Urinary bladder (tissue), 4 donors: Measurements from ENCODE around the gene GNGT2. TPM values are rescaled to one million over a fixed set of nuclear protein-coding genes. Genes with fewer than 3 reads are reported as not detected.

Experiments
- DNase-seq: peaks from one replicate; pipeline ENCODE4 v3.0.0-alpha.2; 2015; ENCODE audit errors: extremely low spot score
- H3K27ac ChIP-seq: one replicate; pipeline ENCODE4 v1.5.1; 2013; ENCODE audit warnings: low read depth, mild to moderate bottlenecking, moderate library complexity
- H3K36me3 ChIP-seq: one replicate; pipeline ENCODE4 v1.6.1; 2013; ENCODE audit warnings: mild to moderate bottlenecking, moderate library complexity; ENCODE audit not compliant: insufficient read depth
- H3K4me1 ChIP-seq: one replicate; pipeline ENCODE4 v1.6.1; 2013; ENCODE audit warnings: mild to moderate bottlenecking, moderate library complexity; ENCODE audit not compliant: insufficient read depth
- H3K4me3 ChIP-seq: one replicate; pipeline ENCODE4 v1.5.1; 2013; ENCODE audit warnings: low read depth, low read length
- WGBS: extraction: QIAGEN DNeasy Blood & Tissue Kit; methylation state at CpG from one replicate; pipeline ENCODE4 v1.1.7; 2013; 5-methylcytosine and 5-hydroxymethylcytosine counted together
- polyA plus RNA-seq: library from polyadenylated mRNA; stranded (reverse); fragments of 200-250 nt; gene quantifications from one replicate; pipeline ENCODE4 v1.2.3, GENCODE V29; 2013
- total RNA-seq: library from RNA; depleted of rRNA; stranded (reverse); fragments of >200 nt; gene quantifications from one replicate; pipeline ENCODE4 v1.2.3, GENCODE V29; 2014
- donor health status: healthy with polysubstance abuse.
- donor health status: healthy.

GNGT2 gene
- total RNA-seq (0.42 TPM), polyA plus RNA-seq (4.7 TPM)

GRCh38 chr17:49210158-49211029 is at the start of gene GNGT2, which contains the start of gene ABI3:
GNGT2 (minus strand) TSS chr17:49210574; CDS start chr17:49207422, 3,152 bp downstream.
ABI3 (plus strand) TSS chr17:49210707; CDS start chr17:49210725, 18 bp downstream.
- 26% methylated on average over 22 of the region's 22 CpGs for WGBS
- no peaks in the 10 kb centered on the region for H3K4me1 ChIP-seq
- H3K4me3 ChIP-seq, result peak within 1 kb of the TSS; percentile 29
- DNase-seq, result no peak
- peaks cover 1% of the 10 kb centered on the region for H3K36me3 ChIP-seq
- H3K27ac ChIP-seq, result peak within 1 kb of the TSS; percentile 63

GRCh38 chr17:49259663-49260010 is 49.3 kb upstream of the GNGT2 start:
- WGBS, result 16% methylated on average over 10 of the region's 10 CpGs
- no peaks in the 10 kb centered on the region for H3K36me3 ChIP-seq
- H3K4me1 ChIP-seq, result no peaks in the 10 kb centered on the region
- H3K4me3 ChIP-seq, result peak overlapping the region; percentile 42
- DNase-seq, result no peak
- H3K27ac ChIP-seq, result no peak overlapping the region

- Histone ChIP-seq H3K36me3 (no peaks in the 10 kb centered on the region), H3K4me3 (no peak overlapping the region), H3K4me1 (no peaks in the 10 kb centered on the region), H3K27ac (no peak overlapping the region)
- 92% methylated on average over 3 of the region's 3 CpGs for WGBS
- no peak for DNase-seq
Observed at GRCh38 chr17:49258394-49258793, 48.0 kb upstream of the GNGT2 start.

GRCh38 chr17:49255125-49255524 is 44.8 kb upstream of the GNGT2 start:
- 69% methylated on average over 5 of the region's 5 CpGs for WGBS
- Histone ChIP-seq H3K27ac (no peak overlapping the region), H3K4me3 (no peak overlapping the region), H3K36me3 (no peaks in the 10 kb centered on the region), H3K4me1 (no peaks in the 10 kb centered on the region)
- no peak for DNase-seq

- no peak overlapping the region for H3K27ac ChIP-seq
- no peaks in the 10 kb centered on the region for H3K36me3 ChIP-seq
- H3K4me3 ChIP-seq, result no peak overlapping the region
- DNase-seq, result no peak
- WGBS, result 64% methylated on average over 4 of the region's 4 CpGs
- no peaks in the 10 kb centered on the region for H3K4me1 ChIP-seq
Observed at GRCh38 chr17:49254066-49254465, 43.7 kb upstream of the GNGT2 start.

- Histone ChIP-seq H3K4me3 (no peak overlapping the region), H3K27ac (no peak overlapping the region)
- 84% methylated on average over 6 of the region's 6 CpGs for WGBS
Observed at GRCh38 chr17:49252148-49252695, 41.8 kb upstream of the GNGT2 start.

GRCh38 chr17:49249890-49250522 is 39.6 kb upstream of the GNGT2 start:
- DNase-seq, result no peak
- no peaks in the 10 kb centered on the region for H3K36me3 ChIP-seq
- H3K27ac ChIP-seq, result no peak overlapping the region
- 89% methylated on average over 12 of the region's 12 CpGs for WGBS
- no peak overlapping the region for H3K4me3 ChIP-seq
- no peaks in the 10 kb centered on the region for H3K4me1 ChIP-seq

More at GRCh38 chr17:49252148-49252695, 41.8 kb upstream of the GNGT2 start:
- Histone ChIP-seq H3K4me1 (no peaks in the 10 kb centered on the region), H3K36me3 (no peaks in the 10 kb centered on the region)
- DNase-seq, result no peak

GRCh38 chr17:49249292-49249794 is 39.0 kb upstream of the GNGT2 start:
- WGBS, result 10% methylated on average over 10 of the region's 10 CpGs
- no peaks in the 10 kb centered on the region for H3K4me1 ChIP-seq
- no peak for DNase-seq
- H3K27ac ChIP-seq, result no peak overlapping the region
- no peak overlapping the region for H3K4me3 ChIP-seq
- H3K36me3 ChIP-seq, result no peaks in the 10 kb centered on the region

GRCh38 chr17:49247944-49248343 is 37.6 kb upstream of the GNGT2 start:
- no peaks in the 10 kb centered on the region for H3K4me1 ChIP-seq
- no peak for DNase-seq
- WGBS, result 92% methylated on average over 7 of the region's 7 CpGs
- no peak overlapping the region for H3K27ac ChIP-seq
- H3K36me3 ChIP-seq, result no peaks in the 10 kb centered on the region
- H3K4me3 ChIP-seq, result no peak overlapping the region

GRCh38 chr17:49244839-49245238 is 34.5 kb upstream of the GNGT2 start:
- Histone ChIP-seq H3K4me3 (no peak overlapping the region), H3K36me3 (no peaks in the 10 kb centered on the region), H3K4me1 (no peaks in the 10 kb centered on the region), H3K27ac (no peak overlapping the region)
- 86% methylated on average over 4 of the region's 4 CpGs for WGBS
- no peak for DNase-seq

GRCh38 chr17:49242813-49243212 is 32.4 kb upstream of the GNGT2 start:
- WGBS, result 97% methylated on average over 5 of the region's 5 CpGs
- no peak overlapping the region for H3K4me3 ChIP-seq

GRCh38 chr17:49241692-49242397 is 31.5 kb upstream of the GNGT2 start:
- Histone ChIP-seq H3K27ac (no peak overlapping the region), H3K36me3 (no peaks in the 10 kb centered on the region), H3K4me3 (no peak overlapping the region), H3K4me1 (no peaks in the 10 kb centered on the region)
- DNase-seq, result no peak
- WGBS, result 82% methylated on average over 9 of the region's 9 CpGs

More at GRCh38 chr17:49242813-49243212, 32.4 kb upstream of the GNGT2 start:
- H3K4me1 ChIP-seq, result no peaks in the 10 kb centered on the region
- DNase-seq, result no peak
- no peak overlapping the region for H3K27ac ChIP-seq
- no peaks in the 10 kb centered on the region for H3K36me3 ChIP-seq

GRCh38 chr17:49241040-49241439 is 30.7 kb upstream of the GNGT2 start:
- WGBS, result 84% methylated on average over 8 of the region's 8 CpGs
- H3K36me3 ChIP-seq, result no peaks in the 10 kb centered on the region
- DNase-seq, result no peak
- H3K27ac ChIP-seq, result no peak overlapping the region
- H3K4me3 ChIP-seq, result no peak overlapping the region
- no peaks in the 10 kb centered on the region for H3K4me1 ChIP-seq
